CD4-positive, alpha-beta T cell (primary cell): Measurements from ENCODE around the gene LTA. TPM values are rescaled to one million over a fixed set of nuclear protein-coding genes. Genes with fewer than 3 reads are reported as not detected.

Experiments used
- ATAC-seq: fragments of 200-7000 bp; cut with Tn5 transposase; one replicate; pipeline ENCODE4 v1.10.0; 2022; ENCODE audit warnings: mild to moderate bottlenecking; ENCODE audit not compliant: poor library complexity
- CTCF ChIA-PET: fragments of 350-600 bp; sonication (Branson Sonifier 250); formaldehyde crosslinking; loops from one replicate; lab custom pipeline; 2021; ENCODE audit warnings: antibody characterized with exemption, inconsistent platforms; lab: Charles Lee
- POLR2A ChIA-PET: fragments of 350-600 bp; sonication (Branson Sonifier 250); formaldehyde crosslinking; loops from one replicate; lab custom pipeline; 2021; ENCODE audit warnings: antibody characterized with exemption, inconsistent platforms; lab: Charles Lee
- DNase-seq, 14 experiments: peaks; one replicate each; pipeline ENCODE4 v3.0.0-alpha.2; 2013 to 2020; ENCODE audit warnings: mixed read lengths in 2 of 14
- H3K27ac ChIP-seq, 2 donors: one replicate each; pipeline versions ENCODE4 v1.5.1 to v1.7.0; 2013; ENCODE audit warnings: low read length in 2 of 2, low read depth in 1 of 2, mild to moderate bottlenecking in 1 of 2
- H3K27me3 ChIP-seq, 2 experiments: 1 replicate in 1 of 2; 2 replicates in 1 of 2; pipeline versions ENCODE4 v1.6.1 to v1.7.0; 2013; ENCODE audit warnings: low read length in 2 of 2, control low read depth in 1 of 2, mild to moderate bottlenecking in 1 of 2, moderate library complexity in 1 of 2; ENCODE audit not compliant: insufficient read depth in 2 of 2, control insufficient read depth in 1 of 2
- H3K36me3 ChIP-seq: one replicate; pipeline ENCODE4 v1.6.1; 2013; ENCODE audit warnings: low read length, control low read depth; ENCODE audit not compliant: insufficient read depth
- H3K4me1 ChIP-seq: one replicate; pipeline ENCODE4 v1.6.1; 2013; ENCODE audit warnings: low read length, control low read depth; ENCODE audit not compliant: insufficient read depth
- H3K4me3 ChIP-seq: one replicate; pipeline ENCODE4 v1.5.1; 2013; ENCODE audit warnings: mild to moderate bottlenecking, low read length, moderate library complexity
- H3K9me3 ChIP-seq, 2 experiments: 1 replicate in 1 of 2; 2 replicates in 1 of 2; pipeline versions ENCODE4 v1.6.1 to v1.7.0; 2013; ENCODE audit warnings: low read length in 2 of 2, mild to moderate bottlenecking in 2 of 2, control low read depth in 1 of 2, moderate library complexity in 1 of 2; ENCODE audit not compliant: control insufficient read depth in 1 of 2, insufficient read depth in 1 of 2
- H3K27ac Mint-ChIP-seq: one replicate; pipeline ENCODE4 v1.8.0; 2020; ENCODE audit warnings: mixed read lengths
- H3K27me3 Mint-ChIP-seq: one replicate; pipeline ENCODE4 v1.8.0; 2021; ENCODE audit warnings: mixed read lengths
- H3K36me3 Mint-ChIP-seq: one replicate; pipeline ENCODE4 v1.8.0; 2021; ENCODE audit warnings: low read depth, mixed read lengths
- H3K4me1 Mint-ChIP-seq: one replicate; pipeline ENCODE4 v1.8.0; 2021; ENCODE audit warnings: low read depth, mixed read lengths
- H3K4me3 Mint-ChIP-seq: one replicate; pipeline ENCODE4 v1.8.0; 2020; ENCODE audit warnings: mild to moderate bottlenecking, mixed read lengths
- H3K9me3 Mint-ChIP-seq: one replicate; pipeline ENCODE4 v1.8.0; 2020; ENCODE audit warnings: mixed read lengths
- CTCF ChIP-seq: fragments of 200-600 bp; IDR thresholded peaks from one replicate; pipeline ENCODE4 v1.8.0; 2022; ENCODE audit warnings: antibody characterized with exemption, mild to moderate bottlenecking
- intact Hi-C, 2 experiments: fragments of 100-400 bp; cut with DNase I in 1 of 2; cut with micrococcal nuclease in 1 of 2; formaldehyde crosslinking; loops; one replicate each; pipeline versions ENCODE4 v1.15.1 to v1.9.0; 2023 to 2025; cut with DNase I, micrococcal nuclease
- total RNA-seq, 174 experiments: library from RNA in 2 of 174; stranded (reverse) in 2 of 174; gene quantifications; one replicate each; pipeline ENCODE4 v1.2.3 and lab custom pipeline; 2021 to 2026

LTA gene
- total RNA-seq, 2 experiments from 2014 or later: 15.4 to 16.7 TPM

- no peak for ATAC-seq
- Mint-ChIP-seq H3K4me1 (peaks cover 2% of the 10 kb centered on the region), H3K4me3 (no peak overlapping the region), H3K27me3 (no peaks in the 10 kb centered on the region), H3K27ac (no peak overlapping the region), H3K36me3 (peaks cover 75% of the 10 kb centered on the region), H3K9me3 (no peaks in the 10 kb centered on the region)
- Histone ChIP-seq H3K27me3 (no peaks in the 10 kb centered on the region), H3K4me3 (no peak overlapping the region), H3K4me1 (no peaks in the 10 kb centered on the region), H3K27ac (no peak overlapping the region), H3K9me3 (no peaks in the 10 kb centered on the region), H3K36me3 (peaks cover 61% of the 10 kb centered on the region)
- DNase-seq: no peak
- POLR2A ChIA-PET: interaction anchor here (1.3 kb wide), 1 partner anchor 10 kb away, joined by 9 read pairs; the partner anchor contains the start of gene DDX39B
- CTCF ChIA-PET: no interaction called here
- intact Hi-C loops: no loop called here
- no peak for TF ChIP-seq CTCF
Measured at GRCh38 chr6:31530659-31531058, 41.4 kb upstream of the LTA start.

DNA sequence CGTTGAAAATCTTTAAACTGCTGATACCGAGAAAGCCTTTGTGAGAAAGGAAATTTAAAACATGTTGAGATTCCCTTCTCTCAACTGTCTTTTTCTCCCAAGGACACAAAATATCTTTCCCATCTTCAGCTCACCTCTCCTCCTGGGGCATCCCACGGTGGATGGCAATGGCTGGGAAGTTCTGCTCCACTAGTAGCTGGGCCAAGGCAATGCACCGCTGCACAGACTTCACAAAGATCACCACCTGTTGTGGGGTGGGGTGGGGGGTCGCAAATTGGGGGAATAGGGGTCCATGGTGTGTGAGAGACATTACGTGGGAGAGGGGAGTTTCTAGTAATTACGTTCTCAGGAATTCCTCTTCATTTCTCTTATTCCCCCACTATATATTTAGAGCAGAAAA, 40.9 kb upstream of the LTA start:
- Histone ChIP-seq H3K36me3 (peaks cover 66% of the 10 kb centered on the region), H3K4me1 (no peaks in the 10 kb centered on the region), H3K4me3 (no peak overlapping the region), H3K27me3 (no peaks in the 10 kb centered on the region), H3K27ac (no peak overlapping the region), H3K9me3 (no peaks in the 10 kb centered on the region)
- Mint-ChIP-seq H3K4me3 (no peak overlapping the region), H3K27ac (no peak overlapping the region), H3K4me1 (peaks cover 7% of the 10 kb centered on the region), H3K36me3 (peaks cover 80% of the 10 kb centered on the region), H3K27me3 (no peaks in the 10 kb centered on the region), H3K9me3 (no peaks in the 10 kb centered on the region)
- no peak for ATAC-seq
- CTCF ChIA-PET: no interaction called here
- TF ChIP-seq CTCF: no peak
- intact Hi-C loops: no loop called here
- no peak for DNase-seq
- POLR2A ChIA-PET: interaction anchor here (1.3 to 1.9 kb wide), 2 partner anchors 10 to 36 kb away, joined by 6 to 9 read pairs; partner anchors contain the start of gene DDX39B

GRCh38 chr6:31531771-31532643, 40.1 kb upstream of the LTA start:
- H3K4me3 ChIP-seq: no peak overlapping the region
- Mint-ChIP-seq H3K36me3 (peaks cover 87% of the 10 kb centered on the region), H3K27ac (no peak overlapping the region), H3K4me3 (no peak overlapping the region), H3K27me3 (no peaks in the 10 kb centered on the region), H3K9me3 (no peaks in the 10 kb centered on the region), H3K4me1 (peaks cover 11% of the 10 kb centered on the region)
- ATAC-seq (no peak), DNase-seq (no peak)
- TF ChIP-seq CTCF: no peak
- no peaks in the 10 kb centered on the region for H3K9me3 ChIP-seq
- intact Hi-C loops: no loop called here
- peaks cover 2% of the 10 kb centered on the region for H3K4me1 ChIP-seq
- peaks cover 75% of the 10 kb centered on the region for H3K36me3 ChIP-seq
- no peak overlapping the region for H3K27ac ChIP-seq
- ChIA-PET CTCF (no interaction called here), POLR2A (interaction anchor here (1.2 to 1.9 kb wide), 3 partner anchors 9 to 37 kb away, joined by 6 to 9 read pairs (median 6); partner anchors contain the start of gene DDX39B)
- H3K27me3 ChIP-seq: no peaks in the 10 kb centered on the region
